K562 (cell line): Measurements from ENCODE around the gene LILRB3. TPM values are rescaled to one million over a fixed set of nuclear protein-coding genes. Genes with fewer than 3 reads are reported as not detected.

Experiments
- ATAC-seq: fragments of 200-7000 bp; cut with Tn5 transposase; 3 replicates; pipeline ENCODE4 v1.9.1; 2020; ENCODE audit warnings: moderate library complexity
- BruUV-seq: library from RNA; stranded (reverse); fragments of 400-500 nt; replicated peaks from 2 replicates; lab custom pipeline; 2021; lab: Mats Ljungman, UMichigan
- CTCF ChIA-PET: fragments of 300-600 bp; formaldehyde crosslinking; extraction: SDS; loops from one replicate; lab custom pipeline; 2021; ENCODE audit warnings: low intra/inter-chr PET ratio; lab: Yijun Ruan, JAX
- POLR2A ChIA-PET: fragments of 300-600, 350-650 bp; sonication (Branson Sonifier 250); formaldehyde crosslinking; extraction: SDS; loops from one replicate; lab custom pipeline; 2021; ENCODE audit warnings: antibody characterized with exemption, inconsistent platforms; lab: Yijun Ruan, JAX
- DNase-seq, 4 experiments: peaks; one replicate each; pipeline versions ENCODE4 v3.0.0 to v3.0.0-alpha.2; 2011 to 2018; ENCODE audit warnings: low spot score in 3 of 4, mixed read lengths in 3 of 4; ENCODE audit errors: extremely low read depth in 1 of 4
- FAIRE-seq: peaks from 2 replicates; lab custom pipeline; 2011; peaks lifted over from hg19 to GRCh38; lab: Jason Lieb, UNC
- H2AFZ ChIP-seq: 2 replicates; pipeline ENCODE4 v1.6.0; 2011; ENCODE audit warnings: low read depth, low read length, control low read depth, inconsistent platforms
- H3K27ac ChIP-seq: fragments of 200-600 bp; 3 replicates; pipeline ENCODE4 v1.8.0; 2011; ENCODE audit warnings: low read depth, mild to moderate bottlenecking, control low read depth, inconsistent platforms, low read length, moderate library complexity, mixed read lengths; ENCODE audit errors: extremely low read depth
- H3K27me3 ChIP-seq, 2 experiments: fragments of 300-600 bp in 1 of 2; 2 replicates in 1 of 2; 3 replicates in 1 of 2; pipeline versions ENCODE4 v1.6.0 to v1.8.0; 2011; ENCODE audit warnings: inconsistent platforms in 2 of 2, low read length in 2 of 2, mild to moderate bottlenecking in 1 of 2, mixed read lengths in 1 of 2, moderate library complexity in 1 of 2; ENCODE audit not compliant: control insufficient read depth in 2 of 2, insufficient read depth in 2 of 2
- H3K36me3 ChIP-seq: fragments of 300-600 bp; 3 replicates; pipeline ENCODE4 v1.8.0; 2011; ENCODE audit warnings: mild to moderate bottlenecking, low read length, inconsistent platforms; ENCODE audit not compliant: control insufficient read depth, insufficient read depth
- H3K4me1 ChIP-seq, 2 experiments: fragments of 200-600 bp in 1 of 2; replicated peaks in 1 of 2; 2 replicates in 1 of 2; 3 replicates in 1 of 2; pipeline versions ENCODE4 v1.5.1 to v1.8.0; 2011; ENCODE audit warnings: inconsistent platforms in 2 of 2, low read length in 2 of 2, mild to moderate bottlenecking in 1 of 2, mixed read lengths in 1 of 2, moderate library complexity in 1 of 2; ENCODE audit not compliant: control insufficient read depth in 2 of 2, insufficient read depth in 2 of 2
- H3K4me2 ChIP-seq: 2 replicates; pipeline ENCODE4 v1.6.1; 2011; ENCODE audit warnings: low read length, control low read depth, inconsistent platforms, mixed read lengths; ENCODE audit not compliant: insufficient read depth
- H3K4me3 ChIP-seq: fragments of 200-600 bp; sonication (generic), shearing (Covaris generic); 2 replicates; pipeline ENCODE4 v1.5.1; 2016; ENCODE audit warnings: control low read depth, inconsistent platforms
- H3K79me2 ChIP-seq: fragments of 200-600 bp; 3 replicates; pipeline ENCODE4 v1.8.0; 2011; ENCODE audit warnings: low read length, inconsistent platforms; ENCODE audit not compliant: control insufficient read depth, insufficient read depth
- H3K9ac ChIP-seq, 2 experiments: 2 replicates each; pipeline versions ENCODE4 v1.6.0 to v1.6.1; 2011; ENCODE audit warnings: low read depth in 2 of 2, low read length in 2 of 2, control low read depth in 1 of 2, inconsistent platforms in 1 of 2, mild to moderate bottlenecking in 1 of 2, mixed read lengths in 1 of 2; ENCODE audit not compliant: insufficient read depth in 1 of 2
- H3K9me1 ChIP-seq: one replicate; pipeline ENCODE4 v1.6.0; 2011; ENCODE audit warnings: inconsistent platforms, mild to moderate bottlenecking, low read length, moderate library complexity; ENCODE audit not compliant: control insufficient read depth, insufficient read depth
- H3K9me3 ChIP-seq: replicated peaks from 2 replicates; pipeline ENCODE4 v1.5.1; 2011; ENCODE audit warnings: low read depth, low read length, inconsistent platforms; ENCODE audit not compliant: control insufficient read depth, insufficient read depth
- H4K20me1 ChIP-seq: replicated peaks from 2 replicates; pipeline ENCODE4 v1.6.1; 2011; ENCODE audit warnings: low read length, inconsistent platforms, mixed read lengths; ENCODE audit not compliant: control insufficient read depth, insufficient read depth
- CTBP1 ChIP-seq: fragments of 450-650 bp; IDR thresholded peaks from 2 replicates; pipeline ENCODE4 v1.6.1; 2016; ENCODE audit warnings: borderline replicate concordance
- FOS ChIP-seq: IDR thresholded peaks from 3 replicates; pipeline ENCODE4 v1.6.1; 2011; ENCODE audit not compliant: insufficient read length; ENCODE audit errors: extremely low read depth
- FOXJ2 ChIP-seq: fragments of 200-800 bp; sonication (Bioruptor generic); IDR thresholded peaks from 2 replicates; pipeline ENCODE4 v1.6.1; 2016; ENCODE audit warnings: missing genetic modification characterization, missing compliant biosample characterization
- KDM1A ChIP-seq, 2 experiments: fragments of 450-650 bp; IDR thresholded peaks; 2 replicates each; pipeline ENCODE4 v1.6.1; 2016; ENCODE audit warnings: mild to moderate bottlenecking in 2 of 2
- KDM5B ChIP-seq: fragments of 200-600 bp; sonication (generic); IDR thresholded peaks from 2 replicates; pipeline ENCODE4 v1.6.1; 2012; ENCODE audit warnings: low read depth, mild to moderate bottlenecking, moderate library complexity, low read length, control low read depth, inconsistent platforms; ENCODE audit not compliant: insufficient replicate concordance
- MXI1 ChIP-seq: IDR thresholded peaks from 2 replicates; pipeline ENCODE4 v1.6.1; 2011; ENCODE audit warnings: low read depth, mild to moderate bottlenecking, improper control_type of control experiment, low read length
- MYNN ChIP-seq, 2 experiments: sonication (generic); formaldehyde crosslinking in 1 of 2; IDR thresholded peaks; 2 replicates each; pipeline versions ENCODE4 v1.5.0 to v1.6.1; 2016 to 2020; ENCODE audit warnings: antibody characterized with exemption in 1 of 2, missing genetic modification reagents in 1 of 2
- POLR2H ChIP-seq: IDR thresholded peaks from 2 replicates; pipeline ENCODE4 v1.6.1; 2016; ENCODE audit warnings: missing genetic modification characterization, low read depth, mild to moderate bottlenecking, control low read depth, missing compliant biosample characterization, moderate library complexity
- RCOR1 ChIP-seq, 2 experiments: IDR thresholded peaks; 2 replicates each; pipeline ENCODE4 v1.6.1; 2012; ENCODE audit warnings: low read depth in 2 of 2, low read length in 2 of 2, borderline replicate concordance in 1 of 2, improper control_type of control experiment in 1 of 2
- RFX1 ChIP-seq: fragments of 450-650 bp; IDR thresholded peaks from 2 replicates; pipeline ENCODE4 v1.6.1; 2016; ENCODE audit warnings: mild to moderate bottlenecking, moderate library complexity
- ZNF12 ChIP-seq: sonication (generic); formaldehyde crosslinking; IDR thresholded peaks from 2 replicates; pipeline ENCODE4 v1.4.0; 2020; ENCODE audit warnings: mild to moderate bottlenecking, missing genetic modification reagents
- ZNF133 ChIP-seq: fragments of 250-450 bp; sonication (Bioruptor Pico); IDR thresholded peaks from 2 replicates; pipeline ENCODE4 v1.4.0; 2020; ENCODE audit warnings: mild to moderate bottlenecking
- WGBS: fragments of 100-300 bp; shearing (Covaris generic); methylation state at CpG from one replicate; pipeline ENCODE4 v1.1.6; 2016; ENCODE audit warnings: low coverage, mixed read lengths; ENCODE audit not compliant: insufficient coverage; ENCODE audit errors: missing lambda C conversion rate; 5-methylcytosine and 5-hydroxymethylcytosine counted together
- in situ Hi-C: fragments of 300-500 bp; cut with MboI; formaldehyde crosslinking; loops from 4 replicates; pipeline ENCODE4 v1.15.0; 2018; ENCODE audit warnings: inconsistent platforms, mixed read lengths
- intact Hi-C: fragments of 100-400 bp; cut with micrococcal nuclease; formaldehyde crosslinking; loops from 2 replicates; pipeline ENCODE4 v1.14.2; 2022
- polyA plus RNA-seq, 8 experiments: library from polyadenylated mRNA; depleted of rRNA in 4 of 8; stranded (reverse) in 5 of 8; unstranded in 3 of 8; fragments of >200 nt; fragmentation: Nextera tagmentation in 2 of 8; fragmentation: Illumina TruSeq in 1 of 8; extraction: Ambion mirVana in 2 of 8; extraction: Trizol in 1 of 8; gene quantifications; 2 replicates each; pipeline versions ENCODE4 v1.2.1 to v1.2.3, GENCODE V29; 2011 to 2014; ENCODE audit warnings: inconsistent platforms in 1 of 8, missing spikeins in 1 of 8
- total RNA-seq, 7 experiments: library from RNA; depleted of rRNA in 6 of 7; stranded (reverse); fragments of >200 nt in 6 of 7; fragmentation: Illumina TruSeq in 2 of 7; extraction: Trizol in 2 of 7; gene quantifications; 2 replicates each; pipeline versions ENCODE4 v1.2.1 to v1.2.3, GENCODE V29; 2011 to 2021; ENCODE audit warnings: low replicate concordance in 1 of 7
- TF ChIP-seq, protein P1 (sequence below): IDR thresholded peaks from 2 replicates; pipeline ENCODE4 v1.6.1; 2014; ENCODE audit warnings: antibody characterized with exemption
- TF ChIP-seq, protein P2 (sequence below), 3 experiments: IDR thresholded peaks in 2 of 3; conservative IDR thresholded peaks in 1 of 3; 2 replicates each; pipeline ENCODE4 v1.5.1; 2011 to 2012; ENCODE audit warnings: low read length in 3 of 3, mild to moderate bottlenecking in 3 of 3, control low read depth in 2 of 3, improper control_type of control experiment in 1 of 3, inconsistent platforms in 1 of 3, low read depth in 1 of 3, mixed read lengths in 1 of 3, moderate library complexity in 1 of 3; ENCODE audit not compliant: insufficient read depth in 2 of 3
- TF ChIP-seq, protein P3 (sequence below): fragments of 250-450 bp; sonication (Bioruptor Pico); IDR thresholded peaks from 2 replicates; pipeline ENCODE4 v1.4.0; 2020; ENCODE audit warnings: mild to moderate bottlenecking, moderate library complexity

LILRB3 gene
- total and polyA plus RNA-seq, 9 of the 15 experiments (the other 6 are each of a cell fraction or from before 2014, with no cell fraction given) = 0.01 to 0.09 TPM; not detected in 7

DNA sequence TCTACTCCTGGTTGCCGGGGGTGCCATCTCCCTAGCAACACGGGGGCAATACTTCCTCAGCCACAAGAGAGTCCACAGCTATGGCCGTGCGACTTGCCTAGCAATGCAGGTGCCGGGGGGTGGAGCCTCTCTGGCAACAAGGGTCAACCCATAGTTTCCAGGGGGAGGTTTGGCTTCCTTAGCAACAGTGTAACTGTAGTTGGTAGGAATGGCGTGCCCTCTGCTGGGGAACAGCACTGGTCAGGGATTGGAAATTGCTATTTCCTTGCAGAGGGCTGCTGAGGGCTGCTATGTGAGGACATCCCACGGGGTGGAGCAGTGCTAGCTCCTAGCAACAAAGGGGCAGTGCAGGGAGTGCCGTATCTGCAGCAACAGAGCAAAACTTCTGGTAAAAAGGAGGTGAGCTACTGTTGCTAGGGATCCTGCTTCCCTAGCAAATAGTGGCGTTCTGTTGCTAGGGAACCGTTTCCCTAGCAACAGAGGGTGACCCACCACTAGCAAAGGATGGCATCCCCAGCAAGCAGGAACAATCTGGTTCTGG lies 42.8 kb downstream of the LILRB3 start:
- no peak overlapping the region for H3K27ac ChIP-seq
- H3K4me2 ChIP-seq = no peak overlapping the region
- ChIA-PET CTCF (no interaction called here), POLR2A (interaction anchor here (1.3 to 1.7 kb wide), 3 partner anchors 10 to 21 kb away, joined by 4 to 10 read pairs (median 8); partner anchors contain the start of genes MBOAT7 and RPS9)
- peaks cover 3% of the 10 kb centered on the region for H3K9me1 ChIP-seq
- peak; percentile 37 for FAIRE-seq
- DNase-seq = peak in 2 of 4 experiments; percentile 19 to 25
- H3K36me3 ChIP-seq = peaks cover 63% of the 10 kb centered on the region; the same call in 2 of the 3 replicates
- H3K4me1 ChIP-seq = peaks cover 0 to 13% of the 10 kb centered on the region in 2 experiments; a peak in 2 of 5 replicates
- no peak overlapping the region for H3K9ac ChIP-seq
- H3K9me3 ChIP-seq = no peaks in the 10 kb centered on the region
- intact Hi-C loops = no loop called here
- peak; percentile 63 for ATAC-seq
- no peak overlapping the region for H2AFZ ChIP-seq
- in situ Hi-C loops = no loop called here
- H4K20me1 ChIP-seq = no peaks in the 10 kb centered on the region; the same call in 1 of the 2 replicates
- no peaks in the 10 kb centered on the region for H3K27me3 ChIP-seq
- no peak overlapping the region for H3K4me3 ChIP-seq
- BruUV-seq = no TSS peak
- 85% methylated on average over 9 of the region's 10 CpGs for WGBS
- no peaks in the 10 kb centered on the region for H3K79me2 ChIP-seq
- TF ChIP-seq ZNF133 = no peak
- TF ChIP-seq ZNF12 = 0 out of 2 replicates have a peak, but pooled peaks have one; percentile 27
- peak; percentile 97 for TF ChIP-seq RFX1
- TF ChIP-seq MXI1 = peak; percentile 90
- no peak for TF ChIP-seq KDM5B
- TF ChIP-seq, protein P1, sequence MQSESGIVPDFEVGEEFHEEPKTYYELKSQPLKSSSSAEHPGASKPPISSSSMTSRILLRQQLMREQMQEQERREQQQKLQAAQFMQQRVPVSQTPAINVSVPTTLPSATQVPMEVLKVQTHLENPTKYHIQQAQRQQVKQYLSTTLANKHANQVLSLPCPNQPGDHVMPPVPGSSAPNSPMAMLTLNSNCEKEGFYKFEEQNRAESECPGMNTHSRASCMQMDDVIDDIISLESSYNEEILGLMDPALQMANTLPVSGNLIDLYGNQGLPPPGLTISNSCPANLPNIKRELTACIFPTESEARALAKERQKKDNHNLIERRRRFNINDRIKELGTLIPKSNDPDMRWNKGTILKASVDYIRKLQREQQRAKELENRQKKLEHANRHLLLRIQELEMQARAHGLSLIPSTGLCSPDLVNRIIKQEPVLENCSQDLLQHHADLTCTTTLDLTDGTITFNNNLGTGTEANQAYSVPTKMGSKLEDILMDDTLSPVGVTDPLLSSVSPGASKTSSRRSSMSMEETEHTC = no peak
- no peak for TF ChIP-seq POLR2H (tag)
- peak; percentile 99 for TF ChIP-seq MYNN (IDR thresholded peaks at IDR 0.05)
- peak; percentile 82; the same call in 1 of the 2 replicates for TF ChIP-seq MYNN (CRISPR knock-in tag; IDR thresholded peaks at IDR 0.05)
- TF ChIP-seq, protein P2, sequence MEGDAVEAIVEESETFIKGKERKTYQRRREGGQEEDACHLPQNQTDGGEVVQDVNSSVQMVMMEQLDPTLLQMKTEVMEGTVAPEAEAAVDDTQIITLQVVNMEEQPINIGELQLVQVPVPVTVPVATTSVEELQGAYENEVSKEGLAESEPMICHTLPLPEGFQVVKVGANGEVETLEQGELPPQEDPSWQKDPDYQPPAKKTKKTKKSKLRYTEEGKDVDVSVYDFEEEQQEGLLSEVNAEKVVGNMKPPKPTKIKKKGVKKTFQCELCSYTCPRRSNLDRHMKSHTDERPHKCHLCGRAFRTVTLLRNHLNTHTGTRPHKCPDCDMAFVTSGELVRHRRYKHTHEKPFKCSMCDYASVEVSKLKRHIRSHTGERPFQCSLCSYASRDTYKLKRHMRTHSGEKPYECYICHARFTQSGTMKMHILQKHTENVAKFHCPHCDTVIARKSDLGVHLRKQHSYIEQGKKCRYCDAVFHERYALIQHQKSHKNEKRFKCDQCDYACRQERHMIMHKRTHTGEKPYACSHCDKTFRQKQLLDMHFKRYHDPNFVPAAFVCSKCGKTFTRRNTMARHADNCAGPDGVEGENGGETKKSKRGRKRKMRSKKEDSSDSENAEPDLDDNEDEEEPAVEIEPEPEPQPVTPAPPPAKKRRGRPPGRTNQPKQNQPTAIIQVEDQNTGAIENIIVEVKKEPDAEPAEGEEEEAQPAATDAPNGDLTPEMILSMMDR (IDR thresholded peaks at IDR 0.05 in 2 of 3, conservative IDR thresholded peaks at IDR 0.05 in 1 of 3; ENCODE audit: insufficient read depth in 2 of 3, low read depth in 1 of 3, low read length in 3 of 3) = peak in 2 of 3 experiments; percentile 23 to 43; a peak in 3 of 6 replicates
- TF ChIP-seq RCOR1 (IDR thresholded peaks at IDR 0.05; ENCODE audit: borderline replicate concordance in 1 of 2, low read depth in 2 of 2, low read length in 2 of 2) = peak in 1 of 2 experiments; percentile 54; a peak in 1 of 4 replicates
- TF ChIP-seq, protein P3, sequence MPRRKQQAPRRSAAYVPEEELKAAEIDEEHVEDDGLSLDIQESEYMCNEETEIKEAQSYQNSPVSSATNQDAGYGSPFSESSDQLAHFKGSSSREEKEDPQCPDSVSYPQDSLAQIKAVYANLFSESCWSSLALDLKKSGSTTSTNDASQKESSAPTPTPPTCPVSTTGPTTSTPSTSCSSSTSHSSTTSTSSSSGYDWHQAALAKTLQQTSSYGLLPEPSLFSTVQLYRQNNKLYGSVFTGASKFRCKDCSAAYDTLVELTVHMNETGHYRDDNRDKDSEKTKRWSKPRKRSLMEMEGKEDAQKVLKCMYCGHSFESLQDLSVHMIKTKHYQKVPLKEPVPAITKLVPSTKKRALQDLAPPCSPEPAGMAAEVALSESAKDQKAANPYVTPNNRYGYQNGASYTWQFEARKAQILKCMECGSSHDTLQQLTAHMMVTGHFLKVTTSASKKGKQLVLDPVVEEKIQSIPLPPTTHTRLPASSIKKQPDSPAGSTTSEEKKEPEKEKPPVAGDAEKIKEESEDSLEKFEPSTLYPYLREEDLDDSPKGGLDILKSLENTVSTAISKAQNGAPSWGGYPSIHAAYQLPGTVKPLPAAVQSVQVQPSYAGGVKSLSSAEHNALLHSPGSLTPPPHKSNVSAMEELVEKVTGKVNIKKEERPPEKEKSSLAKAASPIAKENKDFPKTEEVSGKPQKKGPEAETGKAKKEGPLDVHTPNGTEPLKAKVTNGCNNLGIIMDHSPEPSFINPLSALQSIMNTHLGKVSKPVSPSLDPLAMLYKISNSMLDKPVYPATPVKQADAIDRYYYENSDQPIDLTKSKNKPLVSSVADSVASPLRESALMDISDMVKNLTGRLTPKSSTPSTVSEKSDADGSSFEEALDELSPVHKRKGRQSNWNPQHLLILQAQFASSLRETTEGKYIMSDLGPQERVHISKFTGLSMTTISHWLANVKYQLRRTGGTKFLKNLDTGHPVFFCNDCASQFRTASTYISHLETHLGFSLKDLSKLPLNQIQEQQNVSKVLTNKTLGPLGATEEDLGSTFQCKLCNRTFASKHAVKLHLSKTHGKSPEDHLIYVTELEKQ (CRISPR knock-in tag) = no peak
- TF ChIP-seq KDM1A (IDR thresholded peaks at IDR 0.05) = peak in 1 of 2 experiments; percentile 27; a peak in 1 of 4 replicates
- peak; percentile 76 for TF ChIP-seq FOXJ2 (tag)
- no peak for TF ChIP-seq FOS
- 0 out of 2 replicates have a peak, but pooled peaks have one; percentile 26 for TF ChIP-seq CTBP1
